Measurements from ENCODE around the gene ITGBL1.

GRCh38 chr13:101752432-101752831 lies 300.0 kb downstream of the ITGBL1 start:
- TF ChIP-seq CTCF (IDR thresholded peaks at IDR 0.05 in 4 of 5, conservative IDR thresholded peaks at IDR 0.05 in 1 of 5) (no peak), POLR2A (IDR thresholded peaks at IDR 0.05) (no peak)
